ENCODE measurements around the gene SANBR. TPM values are rescaled to one million over a fixed set of nuclear protein-coding genes. Genes with fewer than 3 reads are reported as not detected.

Gene SANBR
- total and polyA plus RNA-seq, 2 of the 13 experiments (the other 11 are each of a cell fraction or from before 2014, with no cell fraction given), result 9.8 to 20.9 TPM

- TF ChIP-seq RAD21 (CRISPR knock-in tag; IDR thresholded peaks at IDR 0.05) (peak; percentile 50; the same call in 1 of the 2 replicates), HNF1A (IDR thresholded peaks at IDR 0.05; ENCODE audit: low read depth) (no peak), HNF1A (CRISPR knock-in tag; IDR thresholded peaks at IDR 0.05; ENCODE audit: borderline replicate concordance) (peak; percentile 43; the same call in 1 of the 2 replicates), ZNF704 (CRISPR knock-in tag; IDR thresholded peaks at IDR 0.05; ENCODE audit: borderline replicate concordance) (no peak), HMG20A (CRISPR knock-in tag; IDR thresholded peaks at IDR 0.05; ENCODE audit: borderline replicate concordance) (peak; percentile 30; the same call in 1 of the 2 replicates), ZNF260 (CRISPR knock-in tag; IDR thresholded peaks at IDR 0.05; ENCODE audit: borderline replicate concordance, low read depth) (no peak), CENPX (CRISPR knock-in tag; IDR thresholded peaks at IDR 0.05) (no peak), NFKBIZ (CRISPR knock-in tag; IDR thresholded peaks at IDR 0.05) (no peak), ZNF225 (CRISPR knock-in tag; IDR thresholded peaks at IDR 0.05) (no peak), BRD4 (CRISPR knock-in tag; IDR thresholded peaks at IDR 0.05) (no peak), BRF2 (CRISPR knock-in tag; IDR thresholded peaks at IDR 0.05) (peak; percentile 43; the same call in 1 of the 2 replicates), DNMT1 (CRISPR knock-in tag; IDR thresholded peaks at IDR 0.05) (no peak), SRY (CRISPR knock-in tag; IDR thresholded peaks at IDR 0.05) (no peak), HIC2 (CRISPR knock-in tag; IDR thresholded peaks at IDR 0.05; ENCODE audit: low read depth) (peak; percentile 89), ZFX (CRISPR knock-in tag; IDR thresholded peaks at IDR 0.05; ENCODE audit: low read depth) (no peak), RXRA (CRISPR knock-in tag; IDR thresholded peaks at IDR 0.05) (peak; percentile 74), SATB2 (CRISPR knock-in tag; IDR thresholded peaks at IDR 0.05) (no peak), ZNF574 (CRISPR knock-in tag; IDR thresholded peaks at IDR 0.05) (0 out of 2 replicates have a peak, but pooled peaks have one; percentile 27), GTF2F1 (IDR thresholded peaks at IDR 0.05; ENCODE audit: low read length) (no peak)
These were observed 24.8 kb downstream of the SANBR start (continued) for GRCh38 chr2:61090386-61090921.
